ENCODE results near the gene NTM. TPM values are rescaled to one million over a fixed set of nuclear protein-coding genes. Genes with fewer than 3 reads are reported as not detected.

The NTM gene
- total and polyA plus RNA-seq, 10 donors = 0.13 to 1.6 (median 0.67) TPM

DNA sequence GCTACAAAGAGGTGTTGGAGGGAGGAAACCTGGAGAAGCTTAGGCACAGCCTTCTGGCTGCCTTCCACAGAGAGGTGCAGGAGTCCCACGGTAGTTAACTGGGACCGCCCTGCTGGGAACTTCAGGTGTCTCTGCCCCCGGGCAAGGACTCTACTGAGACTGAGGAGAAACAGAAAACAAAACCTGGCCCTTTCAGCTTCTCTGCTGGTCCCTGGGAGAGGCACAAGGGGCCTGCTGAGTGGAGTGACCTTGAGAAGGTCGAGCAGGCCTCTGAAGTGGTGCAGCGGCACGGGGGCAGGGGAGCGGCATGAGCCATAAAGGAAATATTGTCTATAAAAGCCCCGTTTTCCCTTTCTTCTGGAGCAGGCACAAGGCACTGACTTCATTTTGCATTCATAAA is 38.9 kb downstream of the NTM start:
- WGBS, 5 donors = 52 to 60% (median 58%) methylated on average over 8 of the region's 8 CpGs
- peaks cover 0 to 3% (median 0%) of the 10 kb centered on the region in 6 donors for H3K4me1 ChIP-seq
- no peaks in the 10 kb centered on the region for H3K9me3 ChIP-seq
- no peak for TF ChIP-seq POLR2AphosphoS5 (IDR thresholded peaks at IDR 0.05)
- no peak for TF ChIP-seq POLR2A (IDR thresholded peaks at IDR 0.05)
- TF ChIP-seq, protein P1, sequence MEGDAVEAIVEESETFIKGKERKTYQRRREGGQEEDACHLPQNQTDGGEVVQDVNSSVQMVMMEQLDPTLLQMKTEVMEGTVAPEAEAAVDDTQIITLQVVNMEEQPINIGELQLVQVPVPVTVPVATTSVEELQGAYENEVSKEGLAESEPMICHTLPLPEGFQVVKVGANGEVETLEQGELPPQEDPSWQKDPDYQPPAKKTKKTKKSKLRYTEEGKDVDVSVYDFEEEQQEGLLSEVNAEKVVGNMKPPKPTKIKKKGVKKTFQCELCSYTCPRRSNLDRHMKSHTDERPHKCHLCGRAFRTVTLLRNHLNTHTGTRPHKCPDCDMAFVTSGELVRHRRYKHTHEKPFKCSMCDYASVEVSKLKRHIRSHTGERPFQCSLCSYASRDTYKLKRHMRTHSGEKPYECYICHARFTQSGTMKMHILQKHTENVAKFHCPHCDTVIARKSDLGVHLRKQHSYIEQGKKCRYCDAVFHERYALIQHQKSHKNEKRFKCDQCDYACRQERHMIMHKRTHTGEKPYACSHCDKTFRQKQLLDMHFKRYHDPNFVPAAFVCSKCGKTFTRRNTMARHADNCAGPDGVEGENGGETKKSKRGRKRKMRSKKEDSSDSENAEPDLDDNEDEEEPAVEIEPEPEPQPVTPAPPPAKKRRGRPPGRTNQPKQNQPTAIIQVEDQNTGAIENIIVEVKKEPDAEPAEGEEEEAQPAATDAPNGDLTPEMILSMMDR (IDR thresholded peaks at IDR 0.05 in 8 of 11, conservative IDR thresholded peaks at IDR 0.05 in 3 of 11) = no peak
- H3K27ac ChIP-seq = no peak overlapping the region
- no peak overlapping the region for H3K4me3 ChIP-seq
- H3K27me3 ChIP-seq (replicated peaks in 1 of 7) = no peaks in the 10 kb centered on the region
- DNase-seq = no peak
- intact Hi-C loops (cut with DNase I; ENCODE audit: low total_unique reads) = no loop called here
- H3K36me3 ChIP-seq = no peaks in the 10 kb centered on the region

DNA sequence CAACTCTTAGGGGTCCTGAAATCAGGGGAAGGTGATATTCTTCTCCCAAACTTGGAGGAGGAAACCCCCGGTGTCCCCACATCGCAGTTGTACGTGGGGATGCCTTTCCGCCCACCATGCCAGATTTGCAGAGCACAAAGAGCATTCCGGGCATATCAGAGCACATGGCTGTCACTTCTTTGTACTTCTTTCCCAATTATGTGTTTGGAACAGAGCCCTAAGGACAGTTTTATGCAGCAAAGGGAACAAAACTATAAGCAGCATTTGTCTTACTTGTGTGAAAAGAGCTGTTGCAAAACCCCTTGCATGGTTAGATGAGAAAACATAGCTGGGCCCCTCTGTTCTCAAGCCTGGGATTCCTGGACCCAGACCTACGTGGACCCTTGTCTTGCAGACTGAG is 41.2 kb downstream of the NTM start:
- WGBS, 5 donors = 69 to 81% (median 76%) methylated on average over 6 of the region's 6 CpGs
- intact Hi-C loops (cut with DNase I; ENCODE audit: low total_unique reads) = no loop called here
- H3K27ac ChIP-seq = no peak overlapping the region

DNA sequence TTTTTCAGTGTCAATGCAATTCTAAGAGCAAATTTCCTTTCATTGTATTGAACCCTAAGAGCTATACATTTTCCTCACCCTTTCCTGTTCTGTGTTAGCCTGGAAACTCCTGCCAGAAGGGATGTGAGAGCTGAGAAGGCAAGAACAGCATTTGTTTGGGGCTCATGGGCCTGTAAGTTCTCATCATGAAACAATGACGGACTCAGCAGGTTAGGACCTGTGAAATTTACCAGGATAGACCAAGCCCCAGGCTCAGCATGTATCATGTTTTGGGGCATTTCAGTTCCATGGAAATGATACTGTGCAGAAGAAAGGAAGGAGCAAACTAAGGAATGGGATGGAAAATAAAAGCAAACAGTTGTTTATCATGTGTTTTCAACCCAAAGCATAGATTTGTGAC is 41.6 kb downstream of the NTM start:
- Histone ChIP-seq H3K9me3 (no peaks in the 10 kb centered on the region), H3K27me3 (replicated peaks in 1 of 7) (no peaks in the 10 kb centered on the region), H3K4me1 (peaks cover 0 to 3% (median 0%) of the 10 kb centered on the region in 6 donors), H3K27ac (no peak overlapping the region), H3K4me3 (no peak overlapping the region), H3K36me3 (no peaks in the 10 kb centered on the region)
- DNase-seq = no peak
- no peak for TF ChIP-seq POLR2AphosphoS5 (IDR thresholded peaks at IDR 0.05)
- TF ChIP-seq POLR2A (IDR thresholded peaks at IDR 0.05) = no peak
- TF ChIP-seq, protein P1 (IDR thresholded peaks at IDR 0.05 in 8 of 11, conservative IDR thresholded peaks at IDR 0.05 in 3 of 11) = no peak
- WGBS, 5 donors = 64 to 79% (median 75%) methylated on average over 1 of the region's 1 CpG
- intact Hi-C loops (cut with DNase I; ENCODE audit: low total_unique reads) = no loop called here

More for the DNA sequence above, 41.2 kb downstream of the NTM start:
- DNase-seq = no peak
- no peak overlapping the region for H3K4me3 ChIP-seq
- H3K4me1 ChIP-seq = peaks cover 0 to 3% (median 0%) of the 10 kb centered on the region in 6 donors
- TF ChIP-seq, protein P1 (IDR thresholded peaks at IDR 0.05 in 8 of 11, conservative IDR thresholded peaks at IDR 0.05 in 3 of 11) = no peak
- TF ChIP-seq POLR2AphosphoS5 (IDR thresholded peaks at IDR 0.05) = no peak
- TF ChIP-seq POLR2A (IDR thresholded peaks at IDR 0.05) = no peak
- H3K36me3 ChIP-seq = no peaks in the 10 kb centered on the region
- H3K27me3 ChIP-seq (replicated peaks in 1 of 7) = no peaks in the 10 kb centered on the region
- no peaks in the 10 kb centered on the region for H3K9me3 ChIP-seq

DNA sequence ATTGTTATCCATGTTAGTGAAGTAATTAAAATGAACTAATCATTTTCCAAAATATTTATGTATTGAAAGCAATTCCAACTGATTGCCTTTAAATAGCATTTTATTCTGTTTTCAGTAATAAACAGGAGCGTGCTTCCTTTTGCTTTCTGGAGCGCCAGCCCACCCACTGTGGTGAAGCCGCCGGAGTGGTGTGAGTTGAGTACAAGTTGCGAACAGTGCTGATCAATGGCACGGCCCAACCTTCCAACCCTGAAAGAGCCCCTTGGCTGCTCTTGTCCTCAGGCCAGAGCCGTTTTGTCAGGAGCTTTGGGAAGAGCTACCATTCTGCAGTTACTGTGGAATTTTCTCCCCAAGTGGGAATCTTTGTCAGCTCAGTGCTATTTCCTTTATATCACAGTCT is 42.8 kb downstream of the NTM start:
- Histone ChIP-seq H3K4me1 (peaks cover 0 to 2% (median 0%) of the 10 kb centered on the region in 6 donors), H3K27me3 (replicated peaks in 1 of 7) (no peaks in the 10 kb centered on the region), H3K36me3 (no peaks in the 10 kb centered on the region), H3K27ac (no peak overlapping the region), H3K9me3 (no peaks in the 10 kb centered on the region), H3K4me3 (no peak overlapping the region)
- TF ChIP-seq, protein P1 (IDR thresholded peaks at IDR 0.05 in 8 of 11, conservative IDR thresholded peaks at IDR 0.05 in 3 of 11) = no peak
- TF ChIP-seq POLR2A (IDR thresholded peaks at IDR 0.05) = no peak
- no peak for TF ChIP-seq POLR2AphosphoS5 (IDR thresholded peaks at IDR 0.05)
- 86 to 90% (median 87%) methylated on average over 7 of the region's 7 CpGs for WGBS, 5 donors
- intact Hi-C loops (cut with DNase I; ENCODE audit: low total_unique reads) = no loop called here
- DNase-seq = no peak

Measured in spleen (tissue), 11 donors.